HG03095 (cell line): ENCODE measurements around the gene OGG1.
A peak's percentile ranks its signal among the peaks of the same experiment; 100 is the strongest.

Experiments
- ATAC-seq: cut with Tn5 transposase; IDR thresholded peaks from one replicate; pipeline ENCODE4 v1.9.1; 2021; ENCODE audit warnings: moderate library complexity; ENCODE audit not compliant: unreplicated experiment

Gene OGG1

GRCh38 chr3:9727041-9727595, 22.6 kb upstream of the OGG1 start:
- no peak for ATAC-seq

- no peak for ATAC-seq
These were observed 22.0 kb upstream of the OGG1 start for GRCh38 chr3:9727743-9728142.

GRCh38 chr3:9729419-9729818, 20.3 kb upstream of the OGG1 start:
- ATAC-seq, result no peak

GRCh38 chr3:9730657-9731205, 19.0 kb upstream of the OGG1 start:
- ATAC-seq, result peak; percentile 41

GRCh38 chr3:9731206-9732079, 18.3 kb upstream of the OGG1 start, which contains the start of gene BRPF1:
BRPF1 (plus strand) TSS chr3:9731735; CDS start chr3:9734141, 2,406 bp downstream.
- ATAC-seq, result peak; percentile 93

GRCh38 chr3:9732080-9732739, 17.5 kb upstream of the OGG1 start:
- no peak for ATAC-seq

- ATAC-seq, result no peak
These were observed 17.0 kb upstream of the OGG1 start for GRCh38 chr3:9732740-9733115.

- ATAC-seq, result no peak
These were observed 12.9 kb upstream of the OGG1 start for GRCh38 chr3:9736831-9737230.

GRCh38 chr3:9739181-9739580, 10.6 kb upstream of the OGG1 start:
- ATAC-seq, result no peak

GRCh38 chr3:9742560-9742959, 7.2 kb upstream of the OGG1 start:
- no peak for ATAC-seq

GRCh38 chr3:9743548-9743947, 6.2 kb upstream of the OGG1 start:
- ATAC-seq, result no peak

GRCh38 chr3:9744162-9744561, 5.6 kb upstream of the OGG1 start:
- ATAC-seq, result no peak

GRCh38 chr3:9745521-9745920, 4.2 kb upstream of the OGG1 start:
- ATAC-seq, result no peak

- ATAC-seq, result no peak
These were observed 3.4 kb upstream of the OGG1 start for GRCh38 chr3:9746330-9746729.

- ATAC-seq, result no peak
These were observed 2.5 kb upstream of the OGG1 start for GRCh38 chr3:9747267-9747666.

- ATAC-seq, result no peak
These were observed 1.7 kb upstream of the OGG1 start for GRCh38 chr3:9748031-9748430.

- no peak for ATAC-seq
These were observed 482 bp upstream of the OGG1 start for GRCh38 chr3:9749296-9749644.

- ATAC-seq, result no peak
These were observed 1.0 kb downstream of the OGG1 start for GRCh38 chr3:9750556-9751411.

GRCh38 chr3:9754678-9755077, 4.9 kb downstream of the OGG1 start:
- no peak for ATAC-seq

GRCh38 chr3:9757427-9757826, 7.7 kb downstream of the OGG1 start:
- ATAC-seq, result no peak
